OCI-LY7 (cell line): ENCODE results near the gene KCNIP3.

Experiments used
- CTCF ChIP-seq: fragments of 200-600 bp; sonication (generic); conservative IDR thresholded peaks from 2 replicates; pipeline ENCODE4 v1.5.1; 2014; ENCODE audit warnings: mild to moderate bottlenecking, antibody characterized with exemption, low read length, moderate library complexity, mixed read lengths
- EZH2phosphoT487 ChIP-seq: fragments of 200-600 bp; sonication (generic); IDR thresholded peaks from 2 replicates; pipeline ENCODE4 v1.6.1; 2018; ENCODE audit warnings: low read depth, borderline replicate concordance, mild to moderate bottlenecking, mixed run types, antibody characterized with exemption, low read length, moderate library complexity, mixed read lengths

GRCh38 chr2:95350774-95351597, 53.8 kb downstream of the KCNIP3 start:
- TF ChIP-seq CTCF (no peak), EZH2phosphoT487 (no peak)
